HCEC 1CT (cell line): ENCODE results near the gene RAB3A.

ENCODE experiments used
- DNase-seq: peaks from one replicate; pipeline ENCODE4 v3.0.0-alpha.2; 2017

The RAB3A gene

GRCh38 chr19:18203863-18204393 lies at the start of gene RAB3A:
Gene RAB3A (minus strand): TSS chr19:18204042. CDS start chr19:18202740, 1,302 bp downstream.
- DNase-seq, result peak; percentile 100

- DNase-seq, result no peak
Observed at GRCh38 chr19:18253130-18253529, 49.3 kb upstream of the RAB3A start.

- no peak for DNase-seq
Observed at GRCh38 chr19:18252370-18252717, 48.5 kb upstream of the RAB3A start.

GRCh38 chr19:18251587-18252369 lies 47.9 kb upstream of the RAB3A start:
- DNase-seq, result peak; percentile 47

GRCh38 chr19:18249834-18250233 lies 46.0 kb upstream of the RAB3A start:
- DNase-seq, result no peak

- DNase-seq, result no peak
Observed at GRCh38 chr19:18245297-18245696, 41.5 kb upstream of the RAB3A start.

- no peak for DNase-seq
Observed at GRCh38 chr19:18239303-18239702, 35.5 kb upstream of the RAB3A start.

- no peak for DNase-seq
Observed at GRCh38 chr19:18234194-18234593, 30.4 kb upstream of the RAB3A start.

- DNase-seq, result no peak
Observed at GRCh38 chr19:18233224-18233825, 29.5 kb upstream of the RAB3A start.

GRCh38 chr19:18232540-18233223 lies 28.8 kb upstream of the RAB3A start:
- DNase-seq, result no peak

- DNase-seq, result no peak
Observed at GRCh38 chr19:18231775-18232174, 27.9 kb upstream of the RAB3A start.

- no peak for DNase-seq
Observed at GRCh38 chr19:18230941-18231734, 27.3 kb upstream of the RAB3A start.

GRCh38 chr19:18229915-18230314 lies 26.1 kb upstream of the RAB3A start:
- DNase-seq, result no peak

GRCh38 chr19:18229474-18229873 lies 25.6 kb upstream of the RAB3A start:
- no peak for DNase-seq

- no peak for DNase-seq
Observed at GRCh38 chr19:18227781-18228271, 24.0 kb upstream of the RAB3A start.

- DNase-seq, result no peak
Observed at GRCh38 chr19:18226956-18227780, 23.3 kb upstream of the RAB3A start.

- no peak for DNase-seq
Observed at GRCh38 chr19:18225702-18226468, 22.0 kb upstream of the RAB3A start, which contains the start of gene PDE4C. Gene PDE4C (minus strand): TSS chr19:18226438. CDS start chr19:18226415, 23 bp downstream.

GRCh38 chr19:18225355-18225701 lies 21.5 kb upstream of the RAB3A start:
- DNase-seq, result no peak

GRCh38 chr19:18224525-18225354 lies 20.9 kb upstream of the RAB3A start:
- peak; percentile 98 for DNase-seq
